ENCODE data around the gene SND1. TPM values are rescaled to one million over a fixed set of nuclear protein-coding genes. Genes with fewer than 3 reads are reported as not detected.

SND1 gene
- total and polyA plus RNA-seq, 2 donors (not counting 3 experiments of a cell fraction or from before 2014, with no cell fraction given) = 116 to 249 TPM

- H3K4me1 ChIP-seq (ENCODE audit: control insufficient read depth, extremely low read depth, insufficient read depth, low read length) = peaks cover 20% of the 10 kb centered on the region
- H4K20me1 ChIP-seq (replicated peaks; ENCODE audit: control insufficient read depth, extremely low read depth, insufficient read depth, low read length) = peaks cover 2% of the 10 kb centered on the region
- DNase-seq (ENCODE audit: low read depth, low spot score) (no peak), FAIRE-seq (no peak)
- no peak for TF ChIP-seq EZH2 (IDR thresholded peaks at IDR 0.05; ENCODE audit: borderline replicate concordance, low read depth, low read length, severe bottlenecking)
- no peak for TF ChIP-seq FOS (IDR thresholded peaks at IDR 0.05; ENCODE audit: borderline replicate concordance, insufficient read depth, low read length)
- TF ChIP-seq POLR2AphosphoS5 (IDR thresholded peaks at IDR 0.05; ENCODE audit: insufficient read depth, low read depth, low read length) = no peak
- TF ChIP-seq CTCF (IDR thresholded peaks at IDR 0.05; ENCODE audit: extremely low read depth in 1 of 2, insufficient read depth in 1 of 2, low read depth in 1 of 2, low read length in 2 of 2) = no peak
- TF ChIP-seq POLR2A (IDR thresholded peaks at IDR 0.05; ENCODE audit: low read depth, low read length) = no peak
- TF ChIP-seq MYC (IDR thresholded peaks at IDR 0.05; ENCODE audit: low read depth, low read length) = no peak
- no peak for TF ChIP-seq GATA2 (IDR thresholded peaks at IDR 0.05; ENCODE audit: insufficient read depth, insufficient read length, low read depth, low read length)
- TF ChIP-seq JUN (IDR thresholded peaks at IDR 0.05; ENCODE audit: borderline replicate concordance, insufficient read depth, insufficient read length, low read depth) = no peak
- no peak for TF ChIP-seq MAX (IDR thresholded peaks at IDR 0.05; ENCODE audit: insufficient read depth, insufficient read length)
- H2AFZ ChIP-seq (ENCODE audit: low read depth, low read length) = no peak overlapping the region
- no peaks in the 10 kb centered on the region for H3K27me3 ChIP-seq (ENCODE audit: control insufficient read depth in 2 of 2, insufficient read depth in 2 of 2, low read length in 2 of 2)
- H3K9me1 ChIP-seq (replicated peaks; ENCODE audit: control insufficient read depth, extremely low read depth, insufficient read depth, low read length) = no peaks in the 10 kb centered on the region
- no peaks in the 10 kb centered on the region for H3K9me3 ChIP-seq (replicated peaks; ENCODE audit: control insufficient read depth, insufficient read depth, low read length)
- no TSS peak for BruUV-seq (replicated peaks)
- no peaks in the 10 kb centered on the region for H3K36me3 ChIP-seq (ENCODE audit: control insufficient read depth in 2 of 2, extremely low read depth in 1 of 2, insufficient read depth in 2 of 2, low read length in 2 of 2)
- CTCF ChIA-PET = no interaction called here
- no peak overlapping the region for H3K4me3 ChIP-seq (replicated peaks in 1 of 3; ENCODE audit: insufficient read depth in 1 of 3, low read depth in 1 of 3, low read length in 3 of 3)
- H3K27ac ChIP-seq (ENCODE audit: insufficient read depth, low read depth, low read length) = no peak overlapping the region
- peaks cover 43% of the 10 kb centered on the region for H3K79me2 ChIP-seq (ENCODE audit: control insufficient read depth, insufficient read depth, low read length)
- intact Hi-C loops (cut with micrococcal nuclease) = no loop called here
- POLR2A ChIA-PET = no interaction called here
- dilution Hi-C loops (cut with MboI; ENCODE audit: extremely low pct_ligation_motif_present, low sequenced_read_pairs) = no loop called here
- H3K9ac ChIP-seq (replicated peaks; ENCODE audit: extremely low read depth, insufficient read depth, low read length) = no peak overlapping the region
- no peak overlapping the region for H3K4me2 ChIP-seq (ENCODE audit: insufficient read depth, low read length)
Observed at GRCh38 chr7:127900141-127900540, 248.1 kb downstream of the SND1 start.

All from endothelial cell of umbilical vein (primary cell).